ENCODE results near the gene KRTAP1-1.
"Not testable (repeated sequence)": the region's sequence is repeated elsewhere in the genome, so short reads cannot be mapped to it uniquely, and the experiment has no call there.

The KRTAP1-1 gene

DNA sequence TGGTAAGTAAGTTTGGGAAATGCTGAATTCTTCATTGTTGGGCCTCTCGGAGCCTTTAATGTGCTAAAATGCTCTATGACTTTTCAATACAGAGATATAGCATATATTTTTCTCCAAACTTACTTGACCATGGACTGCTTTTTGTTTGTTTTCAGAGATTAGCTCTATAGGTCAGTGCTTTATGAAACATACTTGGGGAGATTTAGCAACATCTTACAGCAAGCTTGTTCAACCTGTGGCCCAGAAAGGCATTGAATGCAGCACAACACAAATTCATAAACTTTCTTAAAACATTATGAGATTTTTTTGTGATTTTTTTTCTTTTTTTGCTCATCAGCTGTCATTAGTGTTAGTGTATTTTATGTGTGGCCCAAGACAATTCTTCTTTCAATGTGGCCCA lies 31.3 kb downstream of the KRTAP1-1 start:
- no peak for DNase-seq

DNA sequence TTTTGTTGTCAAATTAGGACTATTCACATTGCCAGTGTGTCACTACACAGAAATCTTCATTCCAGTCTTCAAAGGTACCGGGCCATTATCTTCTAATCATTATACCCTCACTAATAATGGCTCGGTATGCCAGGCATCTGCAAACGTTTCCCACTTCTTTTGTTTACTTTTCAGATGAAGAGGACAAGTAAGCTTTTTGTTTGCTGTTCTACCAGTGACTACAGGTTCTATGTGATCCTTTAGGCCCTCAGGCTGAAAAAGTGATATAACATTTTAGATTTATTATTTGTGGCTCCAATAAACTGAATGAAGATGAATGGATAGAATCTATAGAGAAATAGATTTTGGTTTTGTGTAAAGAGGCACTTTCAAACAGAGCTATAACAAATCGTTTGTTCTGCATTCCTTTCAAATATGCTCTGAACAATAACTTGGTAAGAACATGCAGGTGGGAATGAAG lies 31.9 kb downstream of the KRTAP1-1 start:
- DNase-seq, result no peak

DNA sequence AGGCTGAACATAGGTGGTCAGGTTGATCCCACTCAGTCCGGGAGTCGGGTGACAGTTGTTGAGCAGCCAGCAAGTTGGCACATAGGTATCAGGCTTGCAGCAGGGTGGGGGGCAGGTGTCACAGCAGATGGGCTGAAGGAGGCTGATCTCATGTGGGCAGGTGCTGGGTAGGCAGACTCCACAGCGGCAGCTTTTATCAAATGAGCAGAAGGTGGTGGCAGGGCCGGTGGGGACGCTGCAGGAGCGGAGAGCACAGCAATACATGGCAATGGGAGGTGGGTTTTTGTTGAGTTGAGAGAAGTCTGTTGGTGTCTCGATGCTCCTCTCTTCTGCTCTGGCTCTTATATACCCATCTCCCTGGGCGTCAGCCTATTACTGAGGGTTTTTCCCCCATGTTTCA lies 32.4 kb downstream of the KRTAP1-1 start, which contains the start of gene KRTAP3-1:
KRTAP3-1 (minus strand) TSS at position 318 of the 400 bp plus-strand sequence; CDS start at position 264, 54 bp downstream.
- DNase-seq, result no peak

DNA sequence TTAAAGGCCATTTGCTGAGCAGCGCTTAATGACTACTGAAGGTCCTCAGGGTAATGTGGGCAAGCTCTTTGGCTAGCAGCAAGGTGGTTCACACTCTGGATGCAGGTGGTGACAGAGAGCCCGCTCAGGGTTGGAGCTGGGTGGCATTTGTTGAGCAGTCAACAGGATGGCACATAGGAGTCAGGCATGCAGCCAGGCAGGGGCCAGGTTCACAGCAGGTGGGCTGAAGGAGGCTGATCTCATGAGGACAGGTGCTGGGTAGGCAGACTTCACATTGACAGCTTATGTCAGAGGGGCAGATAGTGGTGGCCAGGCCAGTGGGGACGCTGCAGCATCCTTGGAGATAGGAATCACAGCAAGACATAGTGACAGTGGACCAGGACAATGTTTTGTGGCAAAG lies 36.9 kb downstream of the KRTAP1-1 start:
- DNase-seq, result no peak

DNA sequence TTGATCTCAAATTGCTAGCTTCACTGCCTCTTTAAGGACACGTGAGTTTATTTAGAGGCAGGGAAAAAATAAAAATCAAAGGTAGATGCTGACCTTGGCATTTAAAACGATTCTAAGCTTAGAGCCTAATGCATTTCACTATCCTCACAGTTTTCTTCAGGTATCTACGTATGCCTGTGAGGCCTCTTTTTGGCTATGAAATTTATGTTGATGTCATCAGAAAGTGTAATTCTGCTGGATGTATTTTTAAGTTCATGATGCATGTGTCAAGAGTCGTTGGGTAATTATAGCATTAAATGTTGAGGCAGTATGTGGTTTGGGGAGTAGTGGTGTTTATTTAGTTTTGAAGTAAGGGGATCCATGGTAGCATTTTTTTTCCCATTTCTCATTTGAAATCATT lies 37.3 kb downstream of the KRTAP1-1 start:
- no peak for DNase-seq

DNA sequence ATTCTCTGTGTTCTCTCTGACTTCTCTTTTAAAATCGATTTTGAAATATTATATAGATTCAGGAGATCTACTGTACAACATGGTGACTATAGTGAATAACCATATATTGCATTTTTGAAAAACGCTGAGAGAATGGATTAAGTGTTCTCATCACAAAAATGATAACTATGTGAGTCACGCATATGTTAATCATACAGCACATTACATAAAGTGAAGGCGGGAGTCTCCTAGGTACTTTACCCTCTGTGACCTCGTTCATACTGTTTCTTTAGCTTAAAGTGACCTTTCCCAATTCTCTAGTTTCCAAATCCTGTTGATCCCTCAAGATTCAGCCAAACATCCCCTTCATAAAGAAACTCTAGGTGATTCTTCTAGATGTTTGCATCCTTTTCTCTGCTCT lies 38.4 kb downstream of the KRTAP1-1 start:
- DNase-seq, result no peak

DNA sequence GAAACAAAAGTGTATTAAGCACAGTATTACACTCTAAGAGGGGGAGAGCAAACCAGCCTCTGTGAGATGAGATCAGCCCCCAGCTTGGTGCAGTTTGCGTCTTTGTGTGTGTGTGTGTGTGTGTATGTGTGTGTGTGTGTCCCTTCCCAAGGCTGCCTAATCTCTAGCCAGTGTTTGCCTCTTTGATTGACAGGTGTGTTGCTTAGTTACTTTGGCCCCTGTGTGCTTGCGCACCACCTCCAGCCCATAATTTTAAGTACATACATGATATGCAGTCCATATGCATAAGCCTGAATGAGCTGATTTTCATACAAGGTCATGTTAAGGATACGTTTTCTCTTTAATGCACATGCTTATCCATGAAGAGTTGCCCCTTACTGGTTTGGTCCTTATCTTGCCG lies 39.5 kb downstream of the KRTAP1-1 start:
- no peak for DNase-seq

DNA sequence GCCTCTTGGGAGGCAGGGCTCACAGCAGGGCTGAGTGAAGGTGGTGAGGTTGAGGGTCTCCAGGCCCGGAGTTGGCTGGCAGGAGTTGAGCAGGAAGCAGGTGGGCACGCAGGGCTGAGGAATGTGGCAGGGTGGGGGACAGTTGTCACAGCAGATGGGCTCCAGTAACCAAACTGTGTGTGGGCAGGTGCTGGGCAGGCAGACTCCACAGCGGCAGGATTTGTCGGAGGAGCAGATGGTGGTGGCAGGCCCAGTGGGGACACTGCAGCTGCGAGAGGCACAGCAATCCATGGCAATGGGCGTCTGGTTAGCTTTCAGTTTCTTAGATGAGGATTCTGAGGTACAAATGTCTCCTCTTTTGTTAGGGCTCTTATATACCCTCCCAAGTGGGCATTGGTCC lies 41.7 kb downstream of the KRTAP1-1 start, which contains the start of gene KRTAP3-2:
KRTAP3-2 (minus strand) TSS at position 344 of the 400 bp plus-strand sequence; CDS start at position 291, 53 bp downstream.
- DNase-seq, result not testable (repeated sequence)

DNA sequence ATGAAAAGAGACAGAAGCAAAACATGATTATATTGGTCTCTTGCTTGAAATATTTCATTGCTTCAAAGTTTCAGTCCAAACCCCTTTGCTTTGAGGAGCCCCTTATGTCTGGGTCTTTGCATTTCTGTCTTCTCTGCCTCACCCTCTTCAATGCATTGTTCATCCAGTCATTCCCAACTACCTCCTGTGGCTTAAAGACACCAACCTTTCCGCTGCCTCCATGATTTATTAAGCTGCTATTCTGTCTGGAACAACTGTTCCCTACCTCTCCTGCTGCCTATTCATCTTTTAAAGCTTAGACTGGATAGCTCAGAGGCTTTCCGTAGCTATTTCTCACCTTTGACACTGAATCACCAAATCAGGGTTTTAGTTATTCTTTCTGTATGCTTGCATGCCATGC lies 43.9 kb downstream of the KRTAP1-1 start:
- DNase-seq, result no peak

DNA sequence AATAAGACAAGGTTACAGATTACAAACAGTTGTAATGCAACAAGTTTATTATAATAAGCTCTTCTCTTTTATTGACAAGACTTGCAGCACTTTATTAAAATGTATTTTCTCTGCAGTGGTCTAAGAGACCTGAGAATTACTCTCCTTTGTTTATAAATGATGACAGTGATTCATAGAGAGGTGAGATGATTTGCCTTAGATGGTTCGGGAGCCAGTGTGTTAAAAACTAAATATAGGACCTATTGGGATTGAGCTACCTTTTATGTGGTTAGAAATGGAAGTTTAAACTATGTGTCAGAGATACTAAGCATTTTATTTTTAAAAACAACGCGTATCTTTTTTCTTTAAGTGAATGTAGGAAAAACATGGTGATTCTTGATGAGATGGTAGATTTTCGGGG lies 44.4 kb downstream of the KRTAP1-1 start:
- no peak for DNase-seq

DNA sequence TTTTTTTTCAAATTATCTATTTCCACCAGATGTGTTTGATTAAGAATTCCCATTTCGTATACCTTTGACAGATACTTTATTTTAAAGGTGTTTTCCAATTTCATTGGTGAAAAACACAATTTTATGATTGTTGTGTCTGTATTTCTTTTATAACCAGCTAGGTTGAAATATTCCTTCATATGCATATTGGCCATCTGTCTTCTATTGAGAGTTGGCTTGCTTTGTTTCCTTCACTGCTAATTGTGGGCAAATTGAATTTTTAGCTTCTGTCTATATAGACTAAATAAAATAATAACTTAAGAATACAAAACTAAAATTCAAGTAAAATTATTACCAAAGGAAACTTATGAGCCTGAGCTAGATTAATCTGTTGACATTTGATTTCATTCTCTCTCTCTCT lies 46.1 kb downstream of the KRTAP1-1 start:
- no peak for DNase-seq

DNA sequence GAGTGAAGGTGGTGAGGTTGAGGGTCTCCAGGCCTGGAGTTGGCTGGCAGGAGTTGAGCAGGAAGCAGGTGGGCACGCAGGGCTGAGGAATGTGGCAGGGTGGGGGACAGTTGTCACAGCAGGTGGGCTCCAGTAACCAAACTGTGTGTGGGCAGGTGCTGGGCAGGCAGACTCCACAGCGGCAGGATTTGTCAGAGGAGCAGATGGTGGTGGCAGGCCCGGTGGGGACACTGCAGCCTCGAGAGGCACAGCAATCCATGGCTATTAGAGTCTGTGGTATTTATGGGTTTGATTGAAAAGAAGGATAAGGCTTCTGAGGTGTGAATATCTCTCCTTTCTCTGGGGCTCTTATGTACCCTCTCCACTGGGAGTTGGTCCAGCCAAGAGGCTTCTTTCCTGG lies 47.4 kb downstream of the KRTAP1-1 start, which contains the start of gene KRTAP3-3:
KRTAP3-3 (minus strand) TSS at position 326 of the 400 bp plus-strand sequence; CDS start at position 259, 67 bp downstream.
- no peak for DNase-seq

DNA sequence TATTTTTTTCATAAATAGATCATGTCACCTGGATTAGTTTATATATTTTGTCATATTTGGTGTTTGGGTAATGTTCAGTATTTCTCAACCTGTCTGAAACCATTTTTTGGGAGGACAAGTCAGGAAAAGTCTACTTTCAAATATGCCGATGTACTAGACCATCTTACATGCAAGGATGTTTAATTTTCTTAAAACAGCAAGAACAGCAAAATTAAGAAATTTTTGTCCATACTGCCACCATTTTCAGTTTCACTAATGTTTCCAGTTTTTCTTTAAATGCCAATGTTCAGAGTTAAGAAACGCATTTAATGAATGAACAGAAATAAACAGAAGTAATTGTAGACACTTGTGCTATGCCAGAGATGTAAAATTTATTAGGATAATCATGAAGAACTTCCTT lies 48.2 kb downstream of the KRTAP1-1 start:
- DNase-seq, result no peak

DNA sequence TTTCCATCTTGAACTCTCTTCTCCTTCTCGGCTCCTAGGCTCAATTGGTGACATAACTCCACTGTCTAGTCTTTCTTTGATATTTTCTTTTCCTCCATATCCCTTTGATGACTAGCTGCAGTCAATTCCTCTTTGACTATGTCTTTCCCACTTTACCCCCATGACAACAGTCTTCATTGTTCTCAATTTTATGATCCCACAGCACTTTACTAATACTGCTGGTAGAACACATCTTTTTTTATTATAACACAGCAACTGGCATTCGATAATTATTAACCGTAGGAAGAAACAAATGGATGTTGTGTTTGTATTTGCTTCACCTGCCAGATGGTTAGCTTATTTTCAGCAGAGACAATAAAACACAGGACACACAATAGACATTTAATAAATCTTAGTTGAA lies 48.6 kb downstream of the KRTAP1-1 start:
- DNase-seq, result no peak
